Hematopoietic multipotent progenitor cell treated with erythropoietin and hydrocortisone succinate and interleukin-3 and kit ligand, for 4 days (in vitro differentiated cells): ENCODE measurements around the gene CBY2.
"Not testable (repeated sequence)": the region's sequence is repeated elsewhere in the genome, so short reads cannot be mapped to it uniquely, and the experiment has no call there.

Experiments
- DNase-seq: peaks from one replicate; pipeline ENCODE4 v3.0.0-alpha.2; 2015

The CBY2 gene

GRCh38 chr13:45750566-45750965, 48.4 kb downstream of the CBY2 start:
- no peak for DNase-seq

GRCh38 chr13:45751885-45752284, 49.8 kb downstream of the CBY2 start:
- no peak for DNase-seq

GRCh38 chr13:45752510-45752909, 50.4 kb downstream of the CBY2 start:
- DNase-seq: peak; percentile 24

GRCh38 chr13:45756498-45756897, 54.4 kb downstream of the CBY2 start:
- not testable (repeated sequence) for DNase-seq

- not testable (repeated sequence) for DNase-seq
Observed at GRCh38 chr13:45757589-45757988, 55.5 kb downstream of the CBY2 start.

- DNase-seq: no peak
Observed at GRCh38 chr13:45763419-45763818, 61.3 kb downstream of the CBY2 start.
